GM19372 (cell line): ENCODE measurements around the gene FAM228B.
"Not testable (repeated sequence)": the region's sequence is repeated elsewhere in the genome, so short reads cannot be mapped to it uniquely, and the experiment has no call there.

Experiments
- ATAC-seq: cut with Tn5 transposase; IDR thresholded peaks from one replicate; pipeline ENCODE4 v1.9.1; 2021; ENCODE audit warnings: mild to moderate bottlenecking, low read depth, moderate library complexity; ENCODE audit not compliant: unreplicated experiment

FAM228B gene

GRCh38 chr2:24197213-24197612, 73.9 kb downstream of the FAM228B start:
- ATAC-seq, result not testable (repeated sequence)

- no peak for ATAC-seq
Observed at GRCh38 chr2:24199968-24200590, 76.8 kb downstream of the FAM228B start.

GRCh38 chr2:24200799-24201198, 77.5 kb downstream of the FAM228B start:
- ATAC-seq, result no peak

DNA sequence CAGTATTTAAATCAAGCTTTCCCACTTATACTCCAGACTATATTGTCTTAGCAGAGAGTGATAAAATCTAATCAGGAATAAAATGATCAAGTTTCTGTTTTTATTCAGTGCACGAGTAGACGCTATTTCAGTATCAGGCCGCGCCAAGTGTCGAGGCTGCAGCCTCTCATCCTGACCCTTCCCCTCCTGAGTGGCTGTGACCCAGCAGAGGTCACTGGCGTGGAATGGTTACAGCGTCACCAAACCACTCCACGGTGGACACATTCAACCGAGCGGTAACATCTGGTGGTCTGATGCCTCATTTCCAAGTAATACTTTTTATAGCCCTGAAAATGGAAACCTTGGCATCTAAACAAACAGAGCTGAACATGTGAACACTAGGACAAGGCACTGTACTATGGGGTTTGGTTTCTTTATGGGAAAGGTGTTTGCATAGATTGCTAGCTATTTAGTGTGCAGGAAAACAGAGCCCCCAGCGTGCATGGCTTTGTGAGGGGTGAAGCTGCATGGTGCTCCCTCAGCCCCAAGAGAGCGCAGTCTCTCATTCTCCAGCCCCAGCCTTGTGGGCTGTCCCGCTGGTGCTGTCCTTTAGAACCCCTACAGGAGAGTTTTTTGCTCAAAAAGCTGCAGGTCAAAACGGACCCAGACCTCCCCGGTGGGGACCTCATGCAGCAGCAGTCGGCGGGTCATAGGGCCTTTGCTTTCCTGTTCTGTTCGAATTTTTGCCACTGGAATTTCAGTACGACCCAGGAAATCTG, 79.9 kb downstream of the FAM228B start:
- no peak for ATAC-seq

GRCh38 chr2:24203787-24204150, 80.5 kb downstream of the FAM228B start:
- no peak for ATAC-seq

- ATAC-seq, result no peak
Observed at GRCh38 chr2:24204505-24204904, 81.2 kb downstream of the FAM228B start.

DNA sequence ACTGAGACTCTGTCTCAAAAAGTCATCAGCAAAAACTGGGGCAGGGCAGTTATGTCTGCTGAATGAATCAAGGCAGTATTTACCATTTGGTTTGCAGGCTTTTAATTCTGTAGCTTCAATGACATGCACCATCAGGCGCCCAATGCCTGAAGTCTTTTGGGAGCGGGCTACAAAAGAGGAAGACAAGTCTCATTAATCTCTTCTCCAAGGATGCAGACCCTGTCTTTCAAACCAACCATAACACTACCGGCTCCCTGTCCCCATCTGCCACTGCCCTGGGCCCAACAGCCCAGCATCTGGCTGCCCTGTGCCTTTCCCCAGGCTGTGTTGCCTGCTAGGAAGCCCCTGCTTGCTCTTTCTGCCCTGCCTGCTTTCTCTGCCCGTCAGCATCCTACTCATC, 81.9 kb downstream of the FAM228B start:
- ATAC-seq, result no peak

- no peak for ATAC-seq
Observed at GRCh38 chr2:24206242-24206641, 83.0 kb downstream of the FAM228B start.

DNA sequence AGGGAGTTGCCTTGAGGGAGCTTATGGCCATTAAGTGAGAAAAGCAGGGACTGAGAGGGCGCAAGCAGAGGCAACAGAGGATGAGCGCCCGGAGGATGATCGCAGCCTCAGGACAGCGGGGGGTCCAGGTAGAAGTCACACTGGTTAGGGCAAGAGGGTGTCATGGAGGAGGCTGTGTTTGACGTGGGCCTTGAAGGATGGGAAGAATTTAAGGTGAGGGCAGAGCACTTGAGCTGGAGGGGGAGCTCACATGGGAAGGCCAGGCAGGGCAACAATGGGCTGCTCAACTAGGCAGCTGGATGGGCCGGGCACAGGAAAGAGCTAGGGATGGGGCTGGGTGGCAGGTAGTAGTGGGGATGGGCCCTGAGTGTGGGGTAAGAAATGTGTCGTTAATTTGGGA, 83.4 kb downstream of the FAM228B start:
- ATAC-seq, result no peak

GRCh38 chr2:24207359-24207758, 84.1 kb downstream of the FAM228B start:
- no peak for ATAC-seq

GRCh38 chr2:24208490-24208889, 85.2 kb downstream of the FAM228B start:
- ATAC-seq, result no peak

- ATAC-seq, result no peak
Observed at GRCh38 chr2:24209389-24210105, 86.3 kb downstream of the FAM228B start.

DNA sequence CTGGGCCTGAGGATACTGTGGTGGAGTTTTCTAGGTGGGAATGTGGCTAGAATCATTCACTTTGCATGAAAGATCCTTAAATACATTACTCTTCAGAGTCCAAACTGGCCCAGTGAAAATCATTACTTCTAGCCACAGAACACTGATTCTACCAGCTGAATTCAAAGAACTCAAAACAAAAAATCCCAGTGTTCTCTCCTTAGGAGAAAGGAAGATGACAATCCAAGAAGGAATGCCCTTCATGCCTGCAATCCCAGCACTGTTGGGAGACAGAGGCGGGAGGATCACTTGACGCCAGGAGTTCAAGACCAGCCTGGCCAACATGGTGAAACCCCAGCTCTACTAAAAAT, 86.8 kb downstream of the FAM228B start:
- no peak for ATAC-seq

GRCh38 chr2:24210723-24211122, 87.5 kb downstream of the FAM228B start:
- no peak for ATAC-seq

- ATAC-seq, result no peak
Observed at GRCh38 chr2:24211408-24211807, 88.1 kb downstream of the FAM228B start.

DNA sequence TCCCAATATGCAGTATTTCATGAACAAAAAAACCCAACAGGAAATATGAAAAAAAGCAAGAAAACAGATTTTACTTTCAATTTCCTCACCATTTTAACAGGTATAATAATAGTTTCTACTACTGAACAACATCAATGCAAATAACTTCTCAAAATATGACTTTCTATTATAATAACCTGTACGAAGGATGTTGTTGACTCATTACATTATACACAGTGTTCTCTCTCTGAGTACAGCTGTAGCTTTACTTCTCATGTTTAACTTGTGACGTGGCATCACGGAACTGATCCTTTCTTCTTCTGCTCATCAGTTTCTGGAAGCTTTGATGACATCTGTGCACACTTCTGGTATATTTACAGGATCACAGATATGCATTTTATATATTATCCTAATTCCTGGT, 91.6 kb downstream of the FAM228B start:
- peak; percentile 81 for ATAC-seq
